ENCODE measurements around the gene STK10.

The STK10 gene

GRCh38 chr5:172188893-172189692, 1.1 kb upstream of the STK10 start:
- DNase-seq (ENCODE audit: low read depth) = no peak

- DNase-seq (ENCODE audit: low read depth) = no peak
Observed at GRCh38 chr5:172187118-172188032, 649 bp downstream of the STK10 start.

GRCh38 chr5:172186114-172186695, 1.8 kb downstream of the STK10 start:
- no peak for DNase-seq (ENCODE audit: low read depth)

- DNase-seq (ENCODE audit: low read depth) = no peak
Observed at GRCh38 chr5:172185096-172185461, 2.9 kb downstream of the STK10 start.

GRCh38 chr5:172183881-172184280, 4.1 kb downstream of the STK10 start:
- DNase-seq (ENCODE audit: low read depth) = no peak

GRCh38 chr5:172182291-172182690, 5.7 kb downstream of the STK10 start:
- DNase-seq (ENCODE audit: low read depth) = no peak

GRCh38 chr5:172180936-172181335, 7.1 kb downstream of the STK10 start:
- DNase-seq (ENCODE audit: low read depth) = no peak

- DNase-seq (ENCODE audit: low read depth) = no peak
Observed at GRCh38 chr5:172178991-172179989, 8.7 kb downstream of the STK10 start.

GRCh38 chr5:172178301-172178987, 9.6 kb downstream of the STK10 start:
- DNase-seq (ENCODE audit: low read depth) = no peak

- DNase-seq (ENCODE audit: low read depth) = no peak
Observed at GRCh38 chr5:172177176-172177575, 10.8 kb downstream of the STK10 start.

GRCh38 chr5:172175263-172175719, 12.7 kb downstream of the STK10 start:
- peak; percentile 89 for DNase-seq (ENCODE audit: low read depth)

- peak; percentile 72 for DNase-seq (ENCODE audit: low read depth)
Observed at GRCh38 chr5:172173564-172174153, 14.4 kb downstream of the STK10 start.

- no peak for DNase-seq (ENCODE audit: low read depth)
Observed at GRCh38 chr5:172172912-172173563, 15.0 kb downstream of the STK10 start.

- no peak for DNase-seq (ENCODE audit: low read depth)
Observed at GRCh38 chr5:172171118-172171517, 16.9 kb downstream of the STK10 start.

GRCh38 chr5:172170251-172170701, 17.7 kb downstream of the STK10 start:
- no peak for DNase-seq (ENCODE audit: low read depth)

GRCh38 chr5:172169216-172169615, 18.8 kb downstream of the STK10 start:
- no peak for DNase-seq (ENCODE audit: low read depth)

- no peak for DNase-seq (ENCODE audit: low read depth)
Observed at GRCh38 chr5:172168311-172168710, 19.7 kb downstream of the STK10 start.

GRCh38 chr5:172167895-172168294, 20.1 kb downstream of the STK10 start:
- DNase-seq (ENCODE audit: low read depth) = no peak

GRCh38 chr5:172166030-172166826, 21.8 kb downstream of the STK10 start:
- DNase-seq (ENCODE audit: low read depth) = no peak

Data from activated T-cell treated with anti-CD3 and anti-CD28 coated beads for 24 hours (primary cell).